Esophagus squamous epithelium (tissue), 5 donors: ENCODE data around the gene SCPEP1. TPM values are rescaled to one million over a fixed set of nuclear protein-coding genes. Genes with fewer than 3 reads are reported as not detected.
A peak's percentile ranks its signal among the peaks of the same experiment; 100 is the strongest.

Source experiments
- DNase-seq: peaks from one replicate; lab custom pipeline; 2025; lab: John Stamatoyannopoulos, UW
- H3K27ac ChIP-seq, 4 donors: fragments of 200-600 bp; sonication (generic); one replicate each; pipeline ENCODE4 v1.5.1; 2016 to 2019; ENCODE audit warnings: mild to moderate bottlenecking in 1 of 4
- H3K27me3 ChIP-seq, 4 donors: fragments of 200-600 bp; sonication (generic); 1 replicate in 3 of 4; 2 replicates in 1 of 4; pipeline versions ENCODE4 v1.5.1 to v1.6.0; 2017 to 2021; ENCODE audit warnings: antibody characterized with exemption in 1 of 4
- H3K36me3 ChIP-seq, 3 donors: fragments of 200-600 bp; sonication (generic); one replicate each; pipeline ENCODE4 v1.5.1; 2016 to 2019
- H3K4me1 ChIP-seq, 3 donors: fragments of 200-600 bp; sonication (generic); one replicate each; pipeline ENCODE4 v1.5.1; 2017 to 2019
- H3K4me3 ChIP-seq, 4 donors: fragments of 200-600 bp; sonication (generic); 1 replicate in 3 of 4; 2 replicates in 1 of 4; pipeline ENCODE4 v1.5.1; 2016 to 2019; ENCODE audit warnings: mild to moderate bottlenecking in 2 of 4, moderate library complexity in 1 of 4
- H3K9me3 ChIP-seq, 3 donors: fragments of 200-600 bp; sonication (generic); one replicate each; pipeline ENCODE4 v1.5.1; 2016 to 2019
- CTCF ChIP-seq, 6 experiments: fragments of 450-650 bp in 4 of 6; fragments of 200-600 bp in 2 of 6; sonication (generic) in 2 of 6; IDR thresholded peaks; one replicate each; pipeline ENCODE4 v1.5.1; 2016 to 2019; ENCODE audit warnings: antibody characterized with exemption in 6 of 6, mild to moderate bottlenecking in 4 of 6, moderate library complexity in 4 of 6
- POLR2A ChIP-seq, 4 donors: fragments of 450-650 bp; IDR thresholded peaks; one replicate each; pipeline ENCODE4 v1.6.1; 2017; ENCODE audit warnings: antibody characterized with exemption in 4 of 4, mild to moderate bottlenecking in 4 of 4, moderate library complexity in 3 of 4
- WGBS, 2 donors: methylation state at CpG; one replicate each; pipeline ENCODE4 v1.1.5; 2018; 5-methylcytosine and 5-hydroxymethylcytosine counted together
- intact Hi-C: fragments of 100-400 bp; cut with DNase I; formaldehyde crosslinking; loops from one replicate; pipeline ENCODE4 v1.15.0; 2022
- total RNA-seq, 4 donors: library from RNA; depleted of rRNA; stranded (reverse); fragments of >200 nt; gene quantifications; one replicate each; pipeline ENCODE4 v1.1.0, GENCODE V29; 2016
- donor health status: DM: yes; HTN: yes; CAD: no.

SCPEP1 gene
- total RNA-seq = 100 to 1,000 TPM in 1 of 4 donors, 10 to 100 TPM in 3; 53.0 to 129 (median 61.5) TPM

DNA sequence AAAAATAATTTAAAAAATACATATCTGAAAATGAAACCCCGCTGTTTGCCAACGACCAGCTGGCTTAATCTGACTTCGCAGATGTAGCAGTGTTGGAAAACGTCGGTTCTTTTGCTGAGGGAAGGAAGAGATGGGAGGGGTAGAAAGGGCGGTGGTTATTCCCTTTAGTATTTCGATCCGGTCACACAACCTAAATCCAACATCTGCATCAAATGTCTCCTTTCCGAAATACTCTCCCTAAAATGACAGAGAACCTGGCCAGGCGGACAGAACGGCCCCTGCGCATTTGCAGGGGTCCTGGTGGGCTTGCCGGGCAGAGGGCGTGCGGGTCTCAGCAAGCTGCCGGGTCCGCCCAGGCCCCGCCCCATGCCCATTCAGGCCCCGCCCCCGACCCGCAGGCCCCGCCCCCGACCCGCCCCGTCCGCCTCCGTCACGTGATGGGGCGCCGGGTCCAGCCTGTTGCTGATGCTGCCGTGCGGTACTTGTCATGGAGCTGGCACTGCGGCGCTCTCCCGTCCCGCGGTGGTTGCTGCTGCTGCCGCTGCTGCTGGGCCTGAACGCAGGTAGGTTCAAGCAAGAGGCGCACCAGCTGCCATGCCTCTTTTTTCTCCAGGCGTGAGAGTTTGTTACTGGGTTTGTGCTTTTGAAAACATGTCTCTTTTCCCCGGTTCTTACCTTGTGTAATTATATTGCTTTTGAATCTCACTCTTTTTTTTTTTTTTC is at the start of gene SCPEP1:
Gene SCPEP1 (plus strand): TSS at position 459 of the 723 bp plus-strand sequence. CDS start 29 bp downstream, at position 488.
- no peaks in the 10 kb centered on the region for H3K27me3 ChIP-seq
- no peak for TF ChIP-seq CTCF (IDR thresholded peaks at IDR 0.05)
- TF ChIP-seq POLR2A (IDR thresholded peaks at IDR 0.05) = peak in 2 of 4 donors; percentile 27 to 83
- WGBS, 2 donors = 0% methylated on average over 15 to 16 of the region's 42 CpGs
- peaks cover 0 to 14% (median 0%) of the 10 kb centered on the region in 3 donors for H3K36me3 ChIP-seq
- intact Hi-C loops = no loop called here
- DNase-seq = peak; percentile 47
- peaks cover 12 to 77% (median 29%) of the 10 kb centered on the region in 3 donors for H3K4me1 ChIP-seq
- peak within 1 kb of the TSS; percentile 43 to 86 (median 60) for H3K4me3 ChIP-seq
- peak within 1 kb of the TSS; percentile 59 to 83 (median 81) for H3K27ac ChIP-seq
- H3K9me3 ChIP-seq = no peaks in the 10 kb centered on the region

DNA sequence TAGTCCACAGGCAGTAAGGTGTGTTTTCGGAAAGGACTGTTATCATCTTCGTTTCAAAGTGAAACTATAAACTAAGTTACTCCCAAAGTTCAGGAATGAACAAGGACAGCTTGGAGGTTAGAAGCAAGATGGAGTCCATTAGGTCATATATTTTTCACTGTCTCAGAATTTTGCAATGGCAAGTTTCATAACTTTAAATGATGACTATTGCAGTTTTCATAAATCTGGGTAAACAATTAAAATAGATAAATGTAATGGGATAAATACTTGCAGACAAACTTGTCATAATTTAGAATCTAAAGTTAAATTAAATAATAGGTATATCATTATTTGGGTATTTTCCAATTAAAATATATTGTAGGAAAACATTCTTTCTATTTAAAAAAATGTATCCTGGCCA is 49.3 kb upstream of the SCPEP1 start:
- TF ChIP-seq CTCF (IDR thresholded peaks at IDR 0.05) (no peak), POLR2A (IDR thresholded peaks at IDR 0.05) (no peak)
- no peak overlapping the region for H3K27ac ChIP-seq
- intact Hi-C loops = no loop called here
- peaks cover 0 to 2% (median 0%) of the 10 kb centered on the region in 3 donors for H3K36me3 ChIP-seq
- no peak overlapping the region for H3K4me3 ChIP-seq
- WGBS, 2 donors = 88 to 94% methylated on average over 2 of the region's 2 CpGs
- no peaks in the 10 kb centered on the region for H3K27me3 ChIP-seq
- DNase-seq = no peak
- peaks cover 0 to 12% (median 0%) of the 10 kb centered on the region in 3 donors for H3K9me3 ChIP-seq
- H3K4me1 ChIP-seq = peaks cover 0 to 8% (median 0%) of the 10 kb centered on the region in 3 donors

GRCh38 chr17:56929362-56929969 is 48.5 kb upstream of the SCPEP1 start:
- Histone ChIP-seq H3K4me3 (no peak overlapping the region), H3K4me1 (peaks cover 0 to 8% (median 0%) of the 10 kb centered on the region in 3 donors), H3K9me3 (peaks cover 0 to 12% (median 0%) of the 10 kb centered on the region in 3 donors), H3K27ac (no peak overlapping the region), H3K36me3 (peaks cover 0 to 11% (median 0%) of the 10 kb centered on the region in 3 donors), H3K27me3 (no peaks in the 10 kb centered on the region)
- TF ChIP-seq CTCF (IDR thresholded peaks at IDR 0.05) = no peak
- no peak for TF ChIP-seq POLR2A (IDR thresholded peaks at IDR 0.05)
- intact Hi-C loops = no loop called here
- DNase-seq = no peak

GRCh38 chr17:56930739-56931337 is 47.1 kb upstream of the SCPEP1 start:
- no peak overlapping the region for H3K27ac ChIP-seq
- intact Hi-C loops = no loop called here
- no peak for DNase-seq
- peaks cover 0 to 25% (median 0%) of the 10 kb centered on the region in 3 donors for H3K36me3 ChIP-seq
- TF ChIP-seq CTCF (IDR thresholded peaks at IDR 0.05) (no peak), POLR2A (IDR thresholded peaks at IDR 0.05) (no peak)
- WGBS, 2 donors = 87 to 94% methylated on average over 2 of the region's 2 CpGs
- H3K27me3 ChIP-seq = no peaks in the 10 kb centered on the region
- H3K4me3 ChIP-seq = no peak overlapping the region
- H3K9me3 ChIP-seq = peaks cover 0 to 12% (median 0%) of the 10 kb centered on the region in 3 donors
- peaks cover 0 to 8% (median 0%) of the 10 kb centered on the region in 3 donors for H3K4me1 ChIP-seq
